AG04450 (cell line): ENCODE data around the gene FUOM. TPM values are rescaled to one million over a fixed set of nuclear protein-coding genes. Genes with fewer than 3 reads are reported as not detected.

Experiments used
- CTCF ChIA-PET: fragments of 300-600, 350-600 bp; formaldehyde crosslinking; extraction: SDS; loops from one replicate; lab custom pipeline; 2022; ENCODE audit warnings: antibody characterized with exemption, inconsistent platforms; lab: Charles Lee
- POLR2A ChIA-PET: fragments of 350-600 bp; formaldehyde crosslinking; extraction: SDS; loops from one replicate; lab custom pipeline; 2021; ENCODE audit warnings: antibody characterized with exemption, inconsistent platforms; lab: Yijun Ruan, JAX
- DNase-seq: peaks from one replicate; pipeline ENCODE4 v3.0.0-alpha.2; 2011; ENCODE audit warnings: low read depth, low spot score
- H3K27ac ChIP-seq: one replicate; pipeline ENCODE4 v1.5.1; 2012; ENCODE audit warnings: low read depth, low read length, control low read depth
- H3K27me3 ChIP-seq: one replicate; pipeline ENCODE4 v1.6.0; 2012; ENCODE audit warnings: low read length; ENCODE audit not compliant: control insufficient read depth, insufficient read depth
- H3K4me3 ChIP-seq: 2 replicates; pipeline ENCODE4 v1.5.1; 2011; ENCODE audit warnings: mild to moderate bottlenecking, low read depth, low read length, control low read depth
- H3K9me3 ChIP-seq: 2 replicates; pipeline ENCODE4 v1.5.1; 2012; ENCODE audit warnings: low read length; ENCODE audit not compliant: control insufficient read depth, insufficient read depth
- CTCF ChIP-seq: IDR thresholded peaks from 2 replicates; pipeline ENCODE4 v1.5.1; 2011; ENCODE audit warnings: low read depth, low read length, control low read depth, inconsistent platforms
- polyA plus RNA-seq: library from polyadenylated mRNA; depleted of rRNA; stranded (reverse); fragments of >200 nt; gene quantifications from 2 replicates; pipeline ENCODE4 v1.2.3, GENCODE V29; 2011

Gene FUOM
- polyA plus RNA-seq, 1 experiment = 17.8 TPM

GRCh38 chr10:133310399-133310755, 47.4 kb downstream of the FUOM start:
- no peak for DNase-seq
- H3K27me3 ChIP-seq = no peaks in the 10 kb centered on the region
- POLR2A ChIA-PET = no interaction called here
- no peak overlapping the region for H3K4me3 ChIP-seq
- CTCF ChIA-PET = interaction anchor here (1.2 kb wide), 1 partner anchor 19 kb away, joined by 5 read pairs; no protein-coding TSS in a partner anchor
- no peak overlapping the region for H3K27ac ChIP-seq
- TF ChIP-seq CTCF = no peak
- peaks cover 7% of the 10 kb centered on the region; the same call in 1 of the 2 replicates for H3K9me3 ChIP-seq

- CTCF ChIA-PET = interaction anchor here (1.2 kb wide), 1 partner anchor 20 kb away, joined by 5 read pairs; no protein-coding TSS in a partner anchor
- Histone ChIP-seq H3K27me3 (no peaks in the 10 kb centered on the region), H3K9me3 (peaks cover 7% of the 10 kb centered on the region; the same call in 1 of the 2 replicates), H3K27ac (no peak overlapping the region), H3K4me3 (no peak overlapping the region)
- no peak for TF ChIP-seq CTCF
- no peak for DNase-seq
- POLR2A ChIA-PET = no interaction called here
Measured at GRCh38 chr10:133309720-133310398, 48.0 kb downstream of the FUOM start.

GRCh38 chr10:133309100-133309719, 48.6 kb downstream of the FUOM start:
- POLR2A ChIA-PET = no interaction called here
- TF ChIP-seq CTCF = no peak
- H3K4me3 ChIP-seq = peak overlapping the region; percentile 82
- H3K27me3 ChIP-seq = no peaks in the 10 kb centered on the region
- peak; percentile 68 for DNase-seq
- peaks cover 7% of the 10 kb centered on the region; the same call in 1 of the 2 replicates for H3K9me3 ChIP-seq
- H3K27ac ChIP-seq = peak overlapping the region; percentile 70
- CTCF ChIA-PET = no interaction called here

GRCh38 chr10:133308421-133309099, 49.3 kb downstream of the FUOM start, which contains the start of the genes TUBGCP2 and ZNF511:
Gene TUBGCP2 (minus strand): TSS chr10:133308872. CDS start chr10:133302941, 5,931 bp downstream.
Gene ZNF511 (plus strand): TSS chr10:133308914. CDS start chr10:133308944, 30 bp downstream.
- peak within 1 kb of the TSS; percentile 70 for H3K27ac ChIP-seq
- no peak; the same call in 1 of the 2 replicates for TF ChIP-seq CTCF
- ChIA-PET CTCF (interaction anchor here (0.6 to 1.9 kb wide), 5 partner anchors 10 to 403 kb away, joined by 4 to 15 read pairs (median 7); no protein-coding TSS in a partner anchor), POLR2A (interaction anchor here (1.6 kb wide), 1 partner anchor 15 kb away, joined by 3 read pairs; no protein-coding TSS in a partner anchor)
- peaks cover 7% of the 10 kb centered on the region; the same call in 1 of the 2 replicates for H3K9me3 ChIP-seq
- H3K27me3 ChIP-seq = no peaks in the 10 kb centered on the region
- no peak for DNase-seq
- peak within 1 kb of the TSS; percentile 82 for H3K4me3 ChIP-seq
